B cell (primary cell): ENCODE results near the gene PPCDC.

ENCODE experiments used
- CTCF ChIP-seq: fragments of 200-600 bp; IDR thresholded peaks from one replicate; pipeline ENCODE4 v1.8.0; 2022; ENCODE audit warnings: antibody characterized with exemption, mild to moderate bottlenecking
- EZH2 ChIP-seq: IDR thresholded peaks from 2 replicates; pipeline ENCODE4 v1.6.1; 2012; ENCODE audit warnings: borderline replicate concordance, low read depth, mild to moderate bottlenecking, moderate library complexity, low read length; ENCODE audit not compliant: insufficient read depth, poor library complexity, severe bottlenecking

DNA sequence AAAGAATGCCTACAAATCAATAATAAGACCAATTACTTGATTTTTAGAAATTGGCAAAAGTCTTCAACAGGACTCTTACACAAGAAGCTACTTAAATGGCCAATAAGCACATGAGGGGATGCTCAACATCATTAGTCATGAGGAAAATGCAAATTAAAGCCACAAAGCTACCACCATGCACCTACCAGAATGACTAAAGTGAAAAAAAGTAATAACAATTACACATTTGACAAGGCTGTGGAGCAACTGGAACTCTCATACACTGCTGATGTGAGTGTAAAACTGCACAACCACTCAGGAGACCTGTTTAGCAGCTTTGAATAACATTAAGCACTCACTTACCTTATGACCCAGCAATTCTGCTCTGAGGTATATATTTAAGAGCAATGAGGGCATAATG is 68.4 kb downstream of the PPCDC start:
- TF ChIP-seq CTCF (no peak), EZH2 (no peak)
